IMR-90 (cell line): ENCODE measurements around the gene SLC9A6. TPM values are rescaled to one million over a fixed set of nuclear protein-coding genes. Genes with fewer than 3 reads are reported as not detected.

Experiments used
- ATAC-seq: fragments of 200-7000 bp; cut with Tn5 transposase; 2 replicates; pipeline ENCODE4 v1.9.1; 2020; ENCODE audit warnings: low read depth, mild to moderate bottlenecking, moderate library complexity
- BruUV-seq: library from RNA; stranded (reverse); fragments of 400-500 nt; replicated peaks from 2 replicates; lab custom pipeline; 2021; lab: Mats Ljungman, UMichigan
- CTCF ChIA-PET: fragments of 300-600 bp; formaldehyde crosslinking; extraction: SDS; loops from one replicate; lab custom pipeline; 2021; ENCODE audit warnings: antibody characterized with exemption; lab: Yijun Ruan, JAX
- POLR2A ChIA-PET: fragments of 300-600 bp; sonication (Branson Sonifier 250); formaldehyde crosslinking; loops from one replicate; lab custom pipeline; 2022; ENCODE audit warnings: antibody characterized with exemption; ENCODE audit not compliant: unreplicated experiment; lab: Charles Lee
- DNase-seq: peaks from one replicate; pipeline ENCODE4 v3.0.0; 2013
- H2AFZ ChIP-seq: replicated peaks from 2 replicates; pipeline ENCODE3; 2013; ENCODE audit warnings: low read length, mild to moderate bottlenecking; ENCODE audit not compliant: poor library complexity
- H2AK5ac ChIP-seq: 2 replicates; pipeline ENCODE4 v1.6.1; 2013; ENCODE audit warnings: low read depth, low read length, inconsistent platforms
- H2AK9ac ChIP-seq: replicated peaks from 2 replicates; pipeline ENCODE3; 2013; ENCODE audit warnings: mild to moderate bottlenecking, low read depth, low read length, moderate library complexity; ENCODE audit not compliant: poor library complexity
- H2BK120ac ChIP-seq: 2 replicates; pipeline ENCODE4 v1.6.1; 2013; ENCODE audit warnings: low read depth, low read length, inconsistent platforms
- H2BK15ac ChIP-seq: 3 replicates; pipeline ENCODE4 v1.6.1; 2013; ENCODE audit warnings: low read depth, low read length, inconsistent platforms
- H2BK20ac ChIP-seq: 2 replicates; pipeline ENCODE4 v1.6.1; 2013; ENCODE audit warnings: low read depth, mild to moderate bottlenecking, inconsistent platforms, low read length, moderate library complexity
- H2BK5ac ChIP-seq: 2 replicates; pipeline ENCODE4 v1.6.1; 2013; ENCODE audit warnings: mild to moderate bottlenecking, low read depth, low read length, inconsistent platforms; ENCODE audit not compliant: poor library complexity, severe bottlenecking
- H3K14ac ChIP-seq: replicated peaks from 2 replicates; pipeline ENCODE4 v1.6.1; 2013; ENCODE audit warnings: low read depth, low read length, inconsistent platforms
- H3K18ac ChIP-seq: 2 replicates; pipeline ENCODE4 v1.6.1; 2013; ENCODE audit warnings: low read depth, low read length, control low read depth
- H3K23ac ChIP-seq: 2 replicates; pipeline ENCODE4 v1.6.1; 2013; ENCODE audit warnings: low read depth, low read length, inconsistent platforms
- H3K27ac ChIP-seq: 2 replicates; pipeline ENCODE4 v1.5.1; 2013; ENCODE audit warnings: mild to moderate bottlenecking, control low read depth, low read length; ENCODE audit not compliant: insufficient read depth
- H3K27me3 ChIP-seq: 2 replicates; pipeline ENCODE4 v1.6.1; 2013; ENCODE audit warnings: low read length; ENCODE audit not compliant: control insufficient read depth, insufficient read depth
- H3K36me3 ChIP-seq: 2 replicates; pipeline ENCODE4 v1.6.1; 2013; ENCODE audit warnings: low read length, mixed read lengths; ENCODE audit not compliant: control insufficient read depth, insufficient read depth
- H3K4ac ChIP-seq: 2 replicates; pipeline ENCODE4 v1.6.1; 2013; ENCODE audit warnings: low read depth, low read length, inconsistent platforms
- H3K4me1 ChIP-seq: 2 replicates; pipeline ENCODE4 v1.6.1; 2013; ENCODE audit warnings: low read length, mixed read lengths; ENCODE audit not compliant: control insufficient read depth, insufficient read depth
- H3K4me2 ChIP-seq: 2 replicates; pipeline ENCODE4 v1.6.1; 2013; ENCODE audit warnings: low read depth, mild to moderate bottlenecking, control low read depth, low read length, moderate library complexity
- H3K4me3 ChIP-seq: 2 replicates; pipeline ENCODE4 v1.5.1; 2013; ENCODE audit warnings: low read depth, mild to moderate bottlenecking, control low read depth, low read length, moderate library complexity; ENCODE audit not compliant: insufficient read depth
- H3K56ac ChIP-seq: 2 replicates; pipeline ENCODE4 v1.6.1; 2013; ENCODE audit warnings: low read length, inconsistent platforms; ENCODE audit not compliant: insufficient read depth; ENCODE audit errors: extremely low read depth
- H3K79me1 ChIP-seq, 2 experiments: 2 replicates each; pipeline ENCODE4 v1.6.1; 2013; ENCODE audit warnings: low read length in 2 of 2, inconsistent platforms in 1 of 2, low read depth in 1 of 2
- H3K9ac ChIP-seq: 2 replicates; pipeline ENCODE4 v1.6.1; 2013; ENCODE audit warnings: low read depth, low read length, control low read depth
- H3K9me1 ChIP-seq: 2 replicates; pipeline ENCODE4 v1.6.1; 2013; ENCODE audit warnings: low read length, inconsistent platforms; ENCODE audit not compliant: insufficient read depth
- H3K9me3 ChIP-seq: 2 replicates; pipeline ENCODE4 v1.6.1; 2013; ENCODE audit warnings: low read length; ENCODE audit not compliant: control insufficient read depth, insufficient read depth
- H4K20me1 ChIP-seq: 2 replicates; pipeline ENCODE4 v1.6.1; 2013; ENCODE audit warnings: low read length, inconsistent platforms; ENCODE audit not compliant: insufficient read depth
- H4K5ac ChIP-seq: 2 replicates; pipeline ENCODE4 v1.6.1; 2013; ENCODE audit warnings: mild to moderate bottlenecking, low read depth, low read length, control low read depth
- H4K8ac ChIP-seq, 2 experiments: 2 replicates each; pipeline ENCODE4 v1.6.1; 2013; ENCODE audit warnings: low read depth in 2 of 2, low read length in 2 of 2, control low read depth in 1 of 2, inconsistent platforms in 1 of 2
- H4K91ac ChIP-seq: 2 replicates; pipeline ENCODE4 v1.6.1; 2013; ENCODE audit warnings: low read depth, low read length, inconsistent platforms; ENCODE audit not compliant: insufficient read depth
- CEBPB ChIP-seq: IDR thresholded peaks from 2 replicates; pipeline ENCODE4 v1.6.1; 2012; ENCODE audit warnings: low read depth, low read length, improper control_type of control experiment
- FOS ChIP-seq: fragments of 150-350 bp; IDR thresholded peaks from 2 replicates; pipeline ENCODE4 v1.6.1; 2016; ENCODE audit warnings: low read depth, low read length
- RAD21 ChIP-seq: IDR thresholded peaks from 2 replicates; pipeline ENCODE4 v1.6.1; 2012; ENCODE audit warnings: low read length, improper control_type of control experiment
- dilution Hi-C: fragments of 300-500 bp; cut with HindIII; formaldehyde crosslinking; loops from one replicate; pipeline ENCODE4 v1.14.3; 2018; ENCODE audit warnings: low sequenced_read_pairs; ENCODE audit not compliant: unreplicated experiment
- in situ Hi-C: fragments of 300-500 bp; cut with MboI; formaldehyde crosslinking; loops from 3 replicates; pipeline ENCODE4 v1.14.3; 2019; ENCODE audit warnings: low sequenced_read_pairs, inconsistent platforms, mixed read lengths
- intact Hi-C: fragments of 100-400 bp; cut with micrococcal nuclease; formaldehyde crosslinking; loops from 2 replicates; pipeline ENCODE4 v1.10.0; 2022
- polyA plus RNA-seq, 3 experiments: library from polyadenylated mRNA; depleted of rRNA; stranded (reverse); fragments of >200 nt; gene quantifications; 2 replicates each; pipeline ENCODE4 v1.2.3, GENCODE V29; 2012; ENCODE audit warnings: low replicate concordance in 1 of 3
- total RNA-seq: library from RNA; depleted of rRNA; stranded (reverse); fragments of >200 nt; gene quantifications from 2 replicates; pipeline ENCODE4 v1.2.3, GENCODE V29; 2012

SLC9A6 gene
- total and polyA plus RNA-seq, 2 of the 4 experiments (the other 2 are of a cell fraction), result 6.9 to 19.0 TPM

- Histone ChIP-seq H2AFZ (no peak overlapping the region), H3K4me3 (no peak overlapping the region), H3K79me1 (no peaks in the 10 kb centered on the region), H3K4me1 (no peaks in the 10 kb centered on the region), H2BK15ac (no peak overlapping the region), H3K14ac (no peak overlapping the region), H3K4me2 (no peak overlapping the region), H3K18ac (no peak overlapping the region), H2AK5ac (no peak overlapping the region), H3K4ac (no peak overlapping the region), H2BK120ac (no peak overlapping the region), H2BK20ac (no peak overlapping the region), H3K9me3 (no peaks in the 10 kb centered on the region), H3K9me1 (no peaks in the 10 kb centered on the region), H3K23ac (no peak overlapping the region), H2BK5ac (no peak overlapping the region), H3K9ac (no peak overlapping the region), H4K91ac (no peak overlapping the region), H3K56ac (no peak overlapping the region), H4K5ac (no peak overlapping the region), H4K8ac (no peak overlapping the region), H4K20me1 (no peaks in the 10 kb centered on the region), H2AK9ac (no peak overlapping the region), H3K36me3 (no peaks in the 10 kb centered on the region), H3K27me3 (peaks cover 13% of the 10 kb centered on the region), H3K27ac (no peak overlapping the region)
- BruUV-seq, result no TSS peak
- dilution Hi-C loops (no loop called here), in situ Hi-C loops (no loop called here), intact Hi-C loops (no loop called here)
- no peak for ATAC-seq
- ChIA-PET CTCF (interaction anchor here (1.5 kb wide), 1 partner anchor 10 kb away, joined by 4 read pairs; no protein-coding TSS in a partner anchor), POLR2A (no interaction called here)
- no peak for DNase-seq
- no peak for TF ChIP-seq RAD21
- peak; percentile 54; the same call in 1 of the 2 replicates for TF ChIP-seq CEBPB
- TF ChIP-seq FOS, result no peak
Observed at GRCh38 chrX:136080766-136081165, 95.5 kb downstream of the SLC9A6 start.
